Hippocampal formation (tissue), 2 donors: ENCODE measurements around the gene TMEM220.
"Not testable (repeated sequence)": the region's sequence is repeated elsewhere in the genome, so short reads cannot be mapped to it uniquely, and the experiment has no call there.

ENCODE experiments used
- DNase-seq, 2 donors: peaks; one replicate each; lab custom pipeline; 2025; lab: John Stamatoyannopoulos, UW

Gene TMEM220

GRCh38 chr17:10754861-10755591, 25.2 kb upstream of the TMEM220 start:
- no peak for DNase-seq

DNA sequence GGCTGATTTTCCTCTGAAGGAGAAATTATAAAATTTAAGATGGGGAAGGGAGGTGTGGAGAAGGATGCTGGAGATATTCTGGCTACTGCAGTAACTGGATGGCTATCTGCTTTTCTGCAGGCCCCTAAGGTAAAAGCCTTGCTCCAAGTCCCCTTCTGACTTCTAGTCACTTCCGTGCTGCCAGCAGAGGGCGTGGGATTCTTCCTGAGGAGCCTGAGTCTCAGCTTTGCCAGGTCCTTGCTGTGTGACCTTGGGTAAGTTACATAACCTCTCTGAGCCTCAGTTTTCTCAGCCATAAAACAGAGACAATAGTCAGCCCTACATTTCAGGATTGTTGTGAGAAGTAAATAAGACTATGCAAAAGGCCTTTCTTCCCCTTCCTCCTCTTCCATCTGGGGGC, 24.3 kb upstream of the TMEM220 start:
- DNase-seq, result no peak

- no peak for DNase-seq
Observed at GRCh38 chr17:10752696-10753095, 22.9 kb upstream of the TMEM220 start.

DNA sequence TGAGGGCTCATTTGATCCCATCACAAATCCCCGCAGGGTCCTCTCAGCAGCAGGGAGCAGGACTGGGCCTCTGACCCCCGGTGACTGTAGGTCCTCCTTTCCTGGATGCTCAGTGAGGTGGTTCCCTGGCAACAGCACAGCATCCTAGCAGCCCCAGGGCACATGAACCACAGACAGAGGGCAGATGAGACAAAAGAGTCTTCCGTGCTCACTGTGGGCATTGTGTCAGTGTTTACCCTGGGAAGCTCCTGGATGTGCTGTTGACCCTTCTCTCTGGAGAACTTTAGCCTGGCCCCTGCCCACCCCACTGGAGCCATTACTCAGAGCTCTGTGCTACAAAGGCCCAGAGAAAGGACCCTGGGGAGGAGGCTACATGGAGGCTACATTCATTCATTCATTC, 21.7 kb upstream of the TMEM220 start:
- no peak for DNase-seq

GRCh38 chr17:10750210-10750609, 20.4 kb upstream of the TMEM220 start:
- no peak for DNase-seq

GRCh38 chr17:10748531-10749181, 18.8 kb upstream of the TMEM220 start:
- no peak for DNase-seq

DNA sequence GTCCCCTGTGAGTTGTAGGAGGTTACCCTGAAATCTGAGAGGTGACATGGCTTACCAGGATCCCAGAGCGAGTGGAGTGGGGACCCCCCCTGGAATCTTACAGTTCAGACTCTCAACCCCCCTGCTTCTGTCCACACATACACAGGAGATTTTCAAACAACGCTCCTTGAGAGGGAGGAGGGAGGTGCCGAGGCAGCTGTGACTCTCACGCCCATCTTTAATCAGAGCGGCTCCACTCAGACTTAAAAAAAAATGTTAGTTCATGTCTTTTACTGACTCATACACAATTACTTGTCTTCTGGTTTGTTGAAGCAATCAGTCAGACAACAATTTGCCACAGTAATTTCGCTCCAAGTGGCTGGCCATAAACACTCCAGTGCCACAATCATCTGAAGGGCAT, 15.4 kb upstream of the TMEM220 start:
- no peak for DNase-seq

GRCh38 chr17:10744501-10745000, 14.7 kb upstream of the TMEM220 start:
- DNase-seq, result no peak

DNA sequence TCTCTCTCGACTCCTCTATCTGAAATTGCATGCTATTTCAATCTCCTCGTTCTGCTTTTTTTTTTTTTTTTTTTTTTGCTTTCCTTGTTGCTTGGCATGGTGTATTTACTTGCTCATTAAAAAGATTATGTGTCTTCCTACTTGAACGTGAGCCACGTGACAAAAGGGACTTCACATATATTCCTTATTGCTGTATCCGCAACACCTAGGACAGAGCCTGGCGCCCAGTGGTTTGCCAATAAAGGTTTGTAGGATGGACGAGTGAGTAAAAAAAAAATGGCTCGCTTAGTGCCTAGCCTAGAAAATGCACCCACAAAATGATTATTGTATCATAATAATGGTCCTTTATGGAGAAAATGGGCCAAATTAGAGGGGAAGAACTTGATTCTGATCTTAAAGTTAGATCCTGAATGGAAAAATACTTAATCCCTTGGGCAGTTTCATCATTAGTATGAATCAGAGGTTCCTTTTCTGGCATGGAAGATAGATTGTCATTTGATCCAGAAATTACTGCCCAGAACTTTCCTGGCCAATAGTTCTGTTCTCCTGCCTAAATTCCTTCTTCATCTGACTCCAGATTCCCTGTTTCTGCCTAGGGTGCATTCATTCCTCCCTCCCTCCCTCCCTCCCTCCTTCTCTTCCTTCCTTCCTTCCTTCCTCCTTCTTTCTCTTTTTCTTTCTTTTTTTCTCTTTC, 13.6 kb upstream of the TMEM220 start:
- DNase-seq, result no peak

DNA sequence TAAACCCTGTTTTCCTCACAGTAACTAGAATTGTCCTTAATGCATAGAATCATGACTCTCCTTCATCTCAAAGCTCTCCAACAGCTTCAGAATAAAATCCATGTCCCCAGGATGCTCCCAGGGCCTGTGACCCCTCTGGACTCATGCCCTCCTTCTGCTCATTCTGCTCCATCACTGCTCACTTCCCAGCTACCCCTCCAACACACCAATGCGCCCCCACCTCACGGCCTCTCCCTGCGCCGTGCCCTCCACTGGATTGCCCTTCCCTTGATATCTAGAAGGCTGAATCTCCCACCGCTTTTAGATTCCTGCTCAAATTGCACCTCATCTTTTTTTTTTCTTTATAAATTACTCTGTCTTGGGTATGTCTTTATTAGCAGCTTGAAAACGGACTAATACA, 12.6 kb upstream of the TMEM220 start:
- DNase-seq, result no peak

DNA sequence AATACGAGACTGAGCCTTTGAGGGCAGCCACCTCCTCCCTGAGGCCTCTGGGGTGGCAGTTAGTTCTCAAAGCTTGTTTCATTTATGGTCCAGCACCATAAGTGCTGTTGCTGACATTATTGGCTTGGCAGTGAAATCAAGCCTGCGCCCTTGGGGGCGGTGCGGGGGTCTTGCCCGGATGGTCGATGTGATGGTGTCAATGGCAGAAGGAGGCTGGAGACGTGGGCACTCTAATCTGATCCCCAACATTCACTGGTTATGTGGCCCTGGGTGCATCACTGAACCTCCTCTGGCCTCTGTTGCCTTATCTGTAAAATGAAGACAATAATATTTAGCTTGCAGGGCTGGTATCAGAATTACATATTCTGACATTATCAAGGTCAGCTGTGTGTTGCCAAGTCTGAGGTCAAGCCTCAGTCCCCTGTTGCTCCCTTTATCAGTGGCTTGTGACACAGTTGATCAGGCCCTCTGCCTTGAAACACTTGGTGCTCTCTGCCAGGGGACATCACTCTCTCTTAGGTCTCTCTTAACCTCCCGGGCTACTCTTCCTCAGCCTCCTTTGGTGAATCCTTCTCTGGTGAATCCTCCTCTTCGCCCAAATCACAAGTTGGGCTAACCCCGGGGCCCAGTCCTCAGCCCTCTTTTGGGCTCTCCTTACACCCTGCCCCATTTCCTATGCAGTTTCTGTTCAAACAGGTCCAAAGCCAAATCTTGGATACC, 11.8 kb upstream of the TMEM220 start:
- DNase-seq, result no peak

DNA sequence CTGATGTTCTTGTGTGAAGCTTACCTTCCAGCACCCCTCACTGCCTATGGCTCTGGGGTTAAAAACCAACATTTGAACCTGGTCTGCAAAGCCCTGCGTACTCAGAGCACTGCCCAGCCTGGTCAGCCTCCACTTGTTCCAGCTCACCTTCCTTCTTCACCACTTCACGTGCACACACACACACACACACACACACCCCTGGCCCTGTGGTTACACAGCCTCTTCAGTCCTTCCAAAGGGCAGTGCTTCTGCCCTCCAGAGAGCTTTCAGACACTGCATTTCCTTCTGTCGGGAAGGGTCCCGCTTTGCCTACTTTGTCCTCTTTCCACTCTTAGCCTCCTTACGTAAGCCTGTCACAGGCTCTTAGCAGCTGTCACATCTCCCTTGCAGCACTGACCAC, 9.6 kb upstream of the TMEM220 start:
- DNase-seq, result no peak

DNA sequence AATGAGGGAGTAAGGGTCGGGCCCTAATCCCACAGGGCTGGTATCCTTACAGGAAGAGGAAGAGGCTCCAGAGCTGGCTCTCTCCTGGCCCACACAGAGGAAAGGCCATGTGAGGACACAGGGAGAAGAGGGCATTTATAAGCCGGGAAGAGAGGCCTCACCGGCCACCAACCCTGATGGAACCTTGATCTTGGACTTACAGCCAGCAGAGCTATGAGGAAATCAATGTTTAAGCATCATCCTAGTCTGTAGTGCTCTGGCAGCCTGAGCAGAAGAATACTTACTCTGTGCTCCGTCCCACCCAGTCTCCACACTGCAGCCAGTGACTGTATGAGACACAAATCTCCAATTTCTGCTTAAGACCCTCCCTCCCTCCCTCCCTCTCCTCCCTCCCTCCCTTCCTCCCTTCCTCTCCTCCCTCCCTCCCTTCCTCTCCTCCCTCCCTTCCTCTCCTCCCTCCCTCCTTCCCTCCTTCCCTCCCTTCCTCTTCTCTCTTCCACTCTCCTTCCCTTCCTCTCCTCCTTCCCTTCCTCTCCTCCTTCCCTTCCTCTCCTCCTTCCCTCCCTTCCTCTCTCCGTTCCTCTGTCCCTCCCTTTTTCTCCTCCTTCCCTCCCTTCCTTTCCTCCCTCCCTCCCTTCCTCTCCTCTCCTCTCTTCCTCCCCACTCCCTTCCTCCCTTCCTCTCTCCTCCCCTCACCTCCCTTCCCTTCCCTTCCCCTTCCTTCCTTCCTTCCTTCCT, 8.9 kb upstream of the TMEM220 start:
- DNase-seq, result no peak

- no peak for DNase-seq
Observed at GRCh38 chr17:10737736-10738135, 7.9 kb upstream of the TMEM220 start.

DNA sequence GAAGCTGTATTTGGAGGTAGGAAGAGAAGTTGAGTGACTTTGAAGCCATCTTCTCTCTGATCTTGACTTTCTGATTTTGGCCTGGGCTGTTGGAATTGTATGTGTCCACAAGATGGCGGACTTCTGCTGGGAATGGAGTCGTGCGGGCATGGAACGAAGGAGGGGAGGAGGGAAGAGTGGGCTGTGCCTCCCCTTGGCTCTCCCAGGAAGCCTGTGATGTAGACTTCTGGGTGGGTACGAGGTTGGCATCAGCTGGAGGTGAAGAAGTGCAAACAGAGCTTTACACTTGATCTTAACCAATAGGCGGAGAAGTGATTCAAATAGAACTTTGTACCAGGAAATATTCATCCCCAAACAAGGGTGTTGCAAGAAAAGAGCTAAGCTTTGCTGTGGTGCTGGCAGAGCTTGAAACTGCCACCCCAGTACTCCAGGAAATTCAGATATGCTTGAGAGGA, 7.4 kb upstream of the TMEM220 start:
- peak; percentile 26 to 37 for DNase-seq

- no peak for DNase-seq
Observed at GRCh38 chr17:10735821-10736220, 6.0 kb upstream of the TMEM220 start.

DNA sequence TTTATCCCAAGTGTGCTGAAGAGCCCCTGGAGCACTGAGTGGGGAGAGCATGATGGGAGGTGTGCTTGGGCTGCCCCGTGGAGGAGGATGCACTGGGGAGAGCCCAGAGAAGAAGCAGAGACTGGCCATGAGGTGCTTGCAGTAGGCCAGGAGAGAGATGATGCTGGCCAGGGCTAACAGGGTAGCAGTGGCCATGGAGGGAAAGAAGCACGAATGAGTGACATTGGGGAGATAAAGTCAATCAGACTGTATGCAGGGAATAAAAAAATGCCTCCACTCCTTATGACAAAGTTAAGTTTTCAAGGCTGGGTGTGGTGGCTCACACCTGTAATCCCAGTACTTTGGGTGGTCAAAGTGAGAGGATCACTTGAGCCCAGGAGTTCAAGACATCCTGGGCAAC, 5.4 kb upstream of the TMEM220 start:
- DNase-seq, result no peak

DNA sequence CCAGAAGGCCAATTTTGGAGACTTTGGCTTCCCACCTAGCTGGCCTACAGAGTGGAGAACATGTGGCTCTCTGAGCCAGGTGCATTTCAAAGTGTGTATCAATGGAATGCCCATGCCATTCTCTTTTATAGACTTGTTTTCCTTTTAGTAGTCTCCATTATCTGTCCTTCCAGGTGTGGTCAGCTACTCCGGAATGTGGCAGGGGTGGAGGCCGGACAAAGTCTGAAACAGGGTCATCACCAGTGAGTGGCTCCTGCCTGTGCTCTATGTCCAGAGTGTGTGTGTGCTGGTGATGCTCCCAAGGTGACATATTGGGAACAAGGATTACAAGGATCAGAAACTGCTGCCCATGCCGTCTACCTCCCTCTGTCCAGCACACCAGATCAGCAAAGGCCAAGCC, 3.8 kb upstream of the TMEM220 start:
- DNase-seq, result no peak

GRCh38 chr17:10732121-10732520, 2.3 kb upstream of the TMEM220 start:
- DNase-seq, result not testable (repeated sequence)

GRCh38 chr17:10731408-10731879, 1.6 kb upstream of the TMEM220 start:
- no peak for DNase-seq

GRCh38 chr17:10730247-10730646, 424 bp upstream of the TMEM220 start:
- not testable (repeated sequence) for DNase-seq
